CD4-positive, alpha-beta T cell treated with Interleukin-15 for 4 hours (primary cell): Measurements from ENCODE around the gene GREM1.

Source experiments
- DNase-seq: peaks from one replicate; pipeline ENCODE4 v3.0.0-alpha.2; 2020; ENCODE audit warnings: low spot score

Gene GREM1

GRCh38 chr15:32730677-32731654, 13.2 kb downstream of the GREM1 start:
- no peak for DNase-seq

- no peak for DNase-seq
Observed at GRCh38 chr15:32732574-32733157, 14.9 kb downstream of the GREM1 start.

GRCh38 chr15:32733281-32733680, 15.5 kb downstream of the GREM1 start:
- DNase-seq = no peak

GRCh38 chr15:32735989-32736700, 18.3 kb downstream of the GREM1 start:
- no peak for DNase-seq

GRCh38 chr15:32736701-32737061, 18.9 kb downstream of the GREM1 start:
- no peak for DNase-seq

GRCh38 chr15:32737304-32737703, 19.5 kb downstream of the GREM1 start:
- no peak for DNase-seq

- DNase-seq = no peak
Observed at GRCh38 chr15:32738666-32739065, 20.9 kb downstream of the GREM1 start.

- no peak for DNase-seq
Observed at GRCh38 chr15:32739522-32740063, 21.8 kb downstream of the GREM1 start.

GRCh38 chr15:32743411-32744140, 25.8 kb downstream of the GREM1 start:
- DNase-seq = no peak

GRCh38 chr15:32746116-32746857, 28.5 kb downstream of the GREM1 start:
- DNase-seq = no peak

GRCh38 chr15:32747921-32748342, 30.1 kb downstream of the GREM1 start:
- DNase-seq = no peak

- DNase-seq = no peak
Observed at GRCh38 chr15:32750979-32751378, 33.2 kb downstream of the GREM1 start.

- no peak for DNase-seq
Observed at GRCh38 chr15:32757426-32757825, 39.6 kb downstream of the GREM1 start.

- DNase-seq = no peak
Observed at GRCh38 chr15:32763295-32763694, 45.5 kb downstream of the GREM1 start.

GRCh38 chr15:32765236-32765635, 47.4 kb downstream of the GREM1 start:
- DNase-seq = no peak

- DNase-seq = no peak
Observed at GRCh38 chr15:32766101-32766500, 48.3 kb downstream of the GREM1 start.

- DNase-seq = no peak
Observed at GRCh38 chr15:32767236-32767635, 49.4 kb downstream of the GREM1 start.

- no peak for DNase-seq
Observed at GRCh38 chr15:32774022-32774421, 56.2 kb downstream of the GREM1 start.

GRCh38 chr15:32775103-32775502, 57.3 kb downstream of the GREM1 start:
- no peak for DNase-seq

- no peak for DNase-seq
Observed at GRCh38 chr15:32778391-32779176, 60.8 kb downstream of the GREM1 start.
